ENCODE results near the gene CDKL5.
"Not testable (repeated sequence)": the region's sequence is repeated elsewhere in the genome, so short reads cannot be mapped to it uniquely, and the experiment has no call there.

The CDKL5 gene

DNA sequence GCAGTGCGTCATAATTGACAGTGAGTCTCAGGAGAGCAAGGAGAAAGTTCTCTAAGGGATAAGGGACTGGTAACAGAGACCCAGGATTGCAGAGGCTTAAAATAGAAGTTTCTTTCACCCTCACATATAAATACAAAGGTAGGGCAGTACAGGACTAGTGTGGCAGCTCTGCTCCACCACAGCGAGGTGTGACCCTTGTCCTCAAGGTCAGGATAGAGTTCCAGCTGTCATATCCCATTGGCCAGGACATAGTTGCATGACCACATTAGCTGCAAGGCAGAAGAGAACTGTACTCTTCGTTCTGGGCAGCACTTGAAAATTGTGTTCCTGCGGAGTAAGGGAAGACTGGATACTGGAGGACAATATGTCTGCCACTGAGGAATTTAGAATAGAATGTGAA is 152.0 kb downstream of the CDKL5 start:
- DNase-seq: no peak

DNA sequence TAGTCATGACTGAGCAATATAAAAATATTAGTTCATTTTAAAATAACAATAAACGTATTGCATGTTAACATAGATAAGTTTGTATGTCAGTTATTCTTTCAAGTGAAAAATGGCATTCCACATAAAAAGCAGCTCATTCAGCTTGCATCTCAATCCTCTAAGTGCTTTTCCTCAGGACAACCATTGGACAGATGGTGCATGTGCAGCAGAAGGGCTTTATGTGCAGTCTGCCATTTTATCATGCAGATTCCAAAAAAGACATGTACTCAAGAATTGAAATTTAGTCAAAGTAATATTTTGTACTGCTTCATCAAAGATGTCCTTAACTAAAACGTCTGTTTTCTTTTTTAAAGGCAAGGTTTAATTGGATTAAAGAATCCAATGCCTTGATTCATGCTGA is 153.1 kb downstream of the CDKL5 start:
- no peak for DNase-seq

DNA sequence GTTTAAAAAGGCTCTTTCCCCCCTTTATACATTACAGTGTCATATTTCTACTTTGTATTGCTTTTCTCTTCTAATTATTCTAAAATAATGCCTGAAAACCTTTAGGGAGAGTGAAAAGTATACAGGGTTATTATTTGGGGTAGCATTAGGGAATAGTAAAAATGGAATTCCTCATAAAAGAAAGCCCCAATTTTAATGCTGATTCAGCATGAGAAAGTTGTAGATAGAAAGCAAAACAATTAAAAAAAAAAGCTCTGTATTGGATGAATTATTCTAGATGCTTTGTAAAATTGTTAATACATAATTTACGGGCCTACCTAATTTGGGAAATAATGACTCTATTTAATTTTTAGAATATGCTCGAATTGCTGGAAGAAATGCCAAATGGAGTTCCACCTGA is 154.1 kb downstream of the CDKL5 start:
- DNase-seq: no peak

DNA sequence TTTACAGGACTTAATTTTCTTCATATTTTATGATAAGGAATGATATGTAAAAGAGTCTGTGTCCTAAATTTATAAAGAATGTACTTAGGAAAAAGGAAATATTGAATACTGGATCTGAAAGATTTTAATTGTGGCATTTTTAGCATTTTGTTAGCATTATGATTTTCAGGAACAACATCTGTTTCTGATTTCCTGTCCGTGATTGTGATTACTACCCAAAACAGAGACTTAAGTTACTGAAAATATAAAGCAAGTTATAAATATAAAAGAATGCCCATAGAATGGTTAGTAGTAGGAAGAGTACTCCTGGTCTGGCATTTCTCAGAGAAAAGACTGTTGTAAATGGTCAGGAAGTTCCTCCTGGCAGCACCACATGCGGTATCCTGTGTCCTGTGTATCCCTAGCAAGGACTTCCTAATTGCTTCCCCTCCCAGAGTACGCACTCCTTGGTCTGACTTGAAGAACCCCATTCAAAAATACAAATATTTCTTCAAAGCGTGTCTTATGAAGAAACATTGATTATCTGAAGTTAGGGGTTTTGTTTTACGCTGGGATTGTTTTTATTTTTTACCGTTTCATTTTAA is 157.6 kb downstream of the CDKL5 start:
- peak; percentile 32 for DNase-seq

DNA sequence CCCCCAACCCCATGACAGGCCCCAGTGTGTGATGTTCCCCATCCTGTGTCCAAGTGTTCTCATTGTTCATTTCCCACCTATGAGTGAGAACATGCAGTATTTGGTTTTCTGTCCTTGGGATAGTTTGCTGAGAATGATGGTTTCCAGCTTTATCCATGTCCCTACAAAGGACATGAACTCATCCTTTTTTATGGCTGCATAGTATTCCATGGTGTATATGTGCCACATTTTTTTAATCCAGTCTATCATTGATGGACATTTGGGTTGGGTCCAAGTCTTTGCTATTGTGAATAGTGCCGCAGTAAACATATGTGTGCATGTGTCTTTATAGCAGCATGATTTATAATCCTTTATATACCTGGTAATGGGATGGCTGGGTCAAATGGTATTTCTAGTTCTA is 163.9 kb downstream of the CDKL5 start:
- DNase-seq: not testable (repeated sequence)

DNA sequence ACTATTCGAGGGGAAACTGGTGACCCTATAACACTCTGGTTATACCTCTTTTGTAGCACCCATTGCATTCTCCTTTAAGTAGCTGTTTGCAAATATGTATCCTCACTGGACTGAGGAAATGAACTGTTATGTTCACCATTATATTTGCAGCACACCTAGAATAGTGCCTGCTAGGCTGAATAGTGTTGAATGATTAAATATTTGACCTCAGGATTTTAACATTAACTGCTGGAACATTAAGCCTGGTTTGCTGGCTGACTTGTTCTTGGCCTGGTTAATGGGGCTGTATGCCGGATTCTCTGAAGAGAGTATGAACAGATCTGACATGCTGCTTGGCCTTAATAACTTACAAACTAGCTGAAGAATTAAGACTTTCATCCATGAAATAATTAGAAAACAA is 166.4 kb downstream of the CDKL5 start:
- DNase-seq: no peak

DNA sequence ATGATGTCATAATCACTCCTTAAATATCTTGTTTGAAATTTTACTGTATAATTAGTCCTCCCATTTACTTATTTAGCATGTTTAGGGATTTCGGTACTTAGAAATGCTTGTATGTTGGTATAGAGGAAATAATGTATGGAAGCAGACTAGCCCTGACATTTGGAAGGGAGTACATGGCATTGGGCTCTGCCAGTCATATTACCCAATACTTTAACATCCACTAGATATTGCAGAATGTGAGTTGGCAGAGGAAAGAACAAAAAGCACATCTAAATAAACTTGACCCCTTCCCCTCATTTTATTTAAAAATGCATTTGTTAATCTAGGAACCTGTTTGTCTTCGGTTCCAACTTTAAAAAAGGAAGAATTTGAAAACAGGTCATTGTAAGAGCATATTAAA is 168.7 kb downstream of the CDKL5 start:
- DNase-seq: no peak

DNA sequence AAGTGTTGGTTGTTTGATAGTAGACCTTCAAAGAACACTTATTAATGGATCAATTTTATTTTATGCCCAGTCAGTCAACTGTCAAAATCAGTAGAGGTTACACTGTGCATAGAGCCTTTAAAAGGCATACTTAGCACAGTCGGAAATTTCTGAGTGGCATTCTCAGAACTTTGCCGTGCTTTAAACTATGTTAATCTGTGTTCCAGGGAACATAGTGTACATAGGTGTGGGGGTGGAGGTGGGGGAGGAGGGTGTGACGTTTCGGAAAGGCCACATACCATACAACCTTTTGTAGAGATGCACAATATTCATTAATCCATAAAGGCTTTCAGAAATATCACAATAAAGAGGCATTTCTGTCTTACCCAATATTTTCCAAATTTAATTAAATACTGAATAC is 170.7 kb downstream of the CDKL5 start:
- DNase-seq: no peak

DNA sequence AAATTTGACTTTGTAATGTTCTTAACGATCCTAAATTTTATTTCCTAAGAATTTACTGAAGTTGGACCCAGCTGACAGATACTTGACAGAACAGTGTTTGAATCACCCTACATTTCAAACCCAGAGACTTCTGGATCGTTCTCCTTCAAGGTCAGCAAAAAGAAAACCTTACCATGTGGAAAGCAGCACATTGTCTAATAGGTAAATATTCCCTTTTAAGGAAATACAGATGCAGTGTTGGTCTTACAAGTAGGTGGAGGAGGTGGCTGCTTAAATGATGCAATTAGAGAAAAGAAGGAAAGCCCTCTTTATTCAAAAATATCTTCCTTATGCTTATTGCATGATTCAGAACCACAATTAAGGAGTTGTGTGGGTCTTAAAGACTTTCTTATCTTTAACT is 173.0 kb downstream of the CDKL5 start:
- peak; percentile 24 for DNase-seq

DNA sequence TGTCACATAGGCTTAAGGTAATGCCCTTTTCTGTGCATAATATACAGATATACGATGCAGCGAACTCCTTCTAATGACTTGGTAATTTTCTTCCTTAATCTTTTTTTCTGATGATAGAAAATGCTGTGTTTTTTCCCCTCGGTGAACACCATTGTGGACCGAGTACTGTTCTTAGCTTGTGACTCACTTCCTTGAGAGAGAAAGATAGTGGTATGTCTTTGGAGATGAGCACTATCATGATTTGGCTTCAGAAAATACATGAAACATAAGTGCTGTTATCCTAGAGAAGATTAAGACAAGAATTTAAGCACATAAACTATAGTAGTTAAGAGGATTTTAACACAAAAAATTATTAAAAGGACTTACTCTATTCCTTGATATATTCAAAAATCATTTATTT is 182.6 kb downstream of the CDKL5 start:
- no peak for DNase-seq

DNA sequence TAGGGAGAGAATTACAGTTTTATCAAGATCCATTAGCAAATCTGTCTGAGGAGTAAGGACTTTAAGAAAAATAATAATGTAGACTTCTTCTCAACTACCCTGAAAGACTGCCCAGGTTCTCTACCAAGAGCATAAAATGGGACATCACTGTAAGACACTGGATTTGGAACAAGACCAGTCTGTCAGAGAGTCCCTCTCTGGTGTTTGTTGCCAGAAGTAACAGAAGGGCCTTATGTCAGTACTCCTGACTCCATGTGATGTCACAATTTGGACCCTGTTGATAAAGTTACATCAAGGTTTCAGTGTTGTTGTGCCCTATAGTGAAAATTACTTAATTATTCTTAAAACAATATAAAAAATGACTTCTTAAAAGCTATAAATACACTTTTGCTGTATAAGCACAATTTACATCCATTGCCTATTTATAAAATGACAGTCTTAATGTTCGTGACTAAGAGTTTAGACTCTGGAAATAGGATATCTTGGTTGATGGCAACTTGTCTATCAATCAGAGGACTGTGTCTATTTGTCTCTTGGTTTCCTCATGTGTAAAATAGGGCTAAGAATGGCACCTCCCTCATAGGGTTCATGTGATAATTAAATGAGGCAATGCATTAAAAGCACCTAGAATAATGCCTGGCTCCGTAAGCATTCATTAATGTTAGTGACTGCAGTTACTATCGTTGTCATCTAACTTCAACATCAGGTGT is 188.7 kb downstream of the CDKL5 start:
- DNase-seq: no peak

DNA sequence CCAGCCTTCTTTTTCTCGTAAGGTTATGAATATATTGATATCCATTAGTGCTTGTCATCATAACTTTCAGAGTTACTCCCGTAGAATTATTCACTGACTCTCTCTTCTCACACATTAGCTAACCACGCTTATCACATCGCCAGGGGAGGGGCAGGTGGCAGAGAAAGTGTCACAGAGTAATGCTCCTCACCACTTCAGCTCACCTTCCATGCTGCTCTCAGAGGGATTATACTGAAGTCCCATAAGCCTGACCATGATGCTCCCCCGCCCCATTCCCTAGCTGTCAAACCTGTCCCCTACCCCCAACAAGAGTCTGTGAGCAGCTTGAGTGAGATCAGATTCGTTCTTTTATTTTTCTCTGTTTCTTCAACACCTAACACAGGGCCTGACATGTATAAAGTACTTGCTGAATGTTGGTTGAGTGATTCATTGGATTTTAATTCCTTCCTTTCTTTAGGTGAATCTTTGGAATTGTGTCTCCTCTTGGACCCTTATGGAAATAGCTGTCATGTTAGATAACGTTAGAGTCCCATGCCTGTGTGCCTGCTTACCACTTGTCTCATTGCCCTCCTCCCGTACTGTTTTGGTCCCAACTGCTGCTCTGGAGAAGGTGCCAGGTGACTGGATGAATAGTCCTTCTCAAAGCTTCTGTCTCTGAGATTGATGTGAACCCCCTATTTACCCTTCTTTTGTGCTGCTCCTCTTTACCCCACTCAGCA is 191.4 kb downstream of the CDKL5 start:
- DNase-seq: no peak

DNA sequence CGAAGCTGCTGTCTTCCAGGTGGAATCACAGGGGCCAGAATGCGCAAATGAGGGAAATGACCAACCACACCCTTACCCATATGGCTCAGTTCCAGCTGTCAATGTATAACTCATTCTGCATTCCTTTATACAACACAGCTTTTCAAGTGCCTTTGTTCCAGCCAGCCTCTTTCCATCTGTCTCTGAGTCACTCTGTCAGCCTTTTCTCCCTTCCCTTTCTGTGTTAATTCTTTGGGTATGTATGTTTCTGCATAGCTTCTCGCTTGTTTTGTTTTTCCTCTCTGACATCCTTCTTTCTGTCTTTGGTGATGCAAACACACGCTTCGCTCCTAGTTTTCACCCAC is 192.0 kb downstream of the CDKL5 start:
- DNase-seq: peak; percentile 73

DNA sequence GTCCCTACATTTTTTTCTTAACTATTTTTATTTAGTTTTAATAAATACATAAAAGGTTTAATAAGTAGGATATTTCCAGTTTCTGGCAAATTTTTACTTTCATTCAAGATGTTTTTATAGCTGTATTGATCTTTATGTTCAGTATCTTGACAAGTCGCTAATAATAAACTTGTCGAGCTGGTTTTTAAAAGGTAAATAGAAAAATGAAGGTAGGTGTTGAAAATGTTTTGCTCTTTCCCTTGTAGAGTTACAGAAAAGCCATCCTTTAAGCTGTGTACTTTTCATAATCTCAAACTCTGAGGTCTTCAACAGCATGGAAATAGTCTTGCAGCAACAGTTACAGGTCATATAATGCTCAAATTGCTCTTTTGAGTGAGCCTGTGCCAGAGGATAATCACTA is 193.9 kb downstream of the CDKL5 start:
- no peak for DNase-seq

DNA sequence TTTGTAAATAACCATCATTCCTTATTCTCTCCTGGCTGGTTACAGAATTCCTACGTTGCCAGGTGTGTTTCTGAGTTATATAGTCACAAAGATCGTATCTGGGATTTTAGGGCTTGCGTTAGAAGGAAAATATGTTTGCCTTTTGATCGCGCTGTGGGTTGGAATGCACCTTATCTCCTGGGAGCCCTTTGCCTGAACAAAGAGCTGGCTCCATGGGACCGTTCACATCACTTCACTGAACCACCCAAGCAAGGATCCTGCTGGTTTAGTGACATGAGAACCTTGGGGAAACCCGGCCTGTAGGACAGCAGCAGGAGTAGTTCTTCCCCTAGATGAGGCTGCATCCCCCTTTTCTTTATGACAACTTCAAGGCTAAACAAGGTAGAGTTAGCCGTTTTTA is 194.9 kb downstream of the CDKL5 start:
- DNase-seq: no peak

DNA sequence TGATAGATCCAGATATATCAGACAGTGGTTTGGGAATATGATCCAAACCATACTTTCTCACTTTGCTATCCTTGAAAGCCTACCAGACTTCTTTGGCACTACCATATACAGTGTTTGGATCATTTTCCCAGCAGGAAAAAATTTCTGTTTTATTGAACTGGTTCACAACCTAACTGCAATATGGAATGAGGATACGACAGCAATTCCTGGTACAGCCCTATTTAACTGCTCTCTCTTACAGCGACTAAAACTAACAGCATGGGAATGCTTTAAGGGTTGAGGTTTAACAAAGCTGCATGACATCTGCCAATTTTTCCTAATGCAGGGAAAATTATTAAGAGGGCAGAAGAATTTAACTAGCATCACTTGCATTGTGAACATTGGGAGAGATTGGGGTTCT is 199.2 kb downstream of the CDKL5 start:
- no peak for DNase-seq

DNA sequence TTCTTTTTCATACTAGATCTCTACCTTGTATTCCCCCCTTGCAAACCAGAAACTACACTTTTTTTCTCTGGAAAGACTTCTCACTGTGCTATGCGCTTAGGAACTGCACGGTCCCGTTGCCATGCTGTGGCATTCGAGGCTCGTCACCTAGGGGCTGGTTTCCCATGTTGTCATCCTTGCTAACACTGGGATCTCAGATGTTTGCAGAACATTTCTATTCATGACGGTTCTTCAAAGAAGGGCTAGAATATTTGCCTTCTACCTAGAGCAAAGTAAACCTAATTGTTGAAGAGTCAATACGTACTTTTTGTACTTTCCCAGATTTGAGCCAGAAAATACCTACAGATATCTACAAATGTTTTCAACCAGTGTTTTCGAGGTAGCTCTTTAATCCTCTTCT is 205.5 kb downstream of the CDKL5 start:
- DNase-seq: no peak

DNA sequence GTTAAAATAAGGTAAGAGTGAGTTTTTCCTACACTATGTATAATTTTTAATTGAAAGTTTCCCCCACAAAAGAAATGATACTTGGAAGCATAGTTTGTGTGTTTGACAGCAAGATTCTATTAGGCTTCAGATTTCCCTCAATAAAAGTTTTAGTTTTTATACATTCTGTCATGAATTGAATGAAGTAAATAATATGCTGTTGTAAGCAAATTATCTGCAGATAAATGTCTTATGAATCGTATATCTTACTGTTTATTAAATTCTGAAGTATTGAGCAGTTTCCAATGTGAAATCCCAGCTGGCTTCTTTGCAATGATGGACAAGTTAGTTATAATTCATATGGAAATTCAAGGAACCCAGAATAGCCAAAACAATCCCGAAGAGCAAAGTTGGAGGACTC is 213.0 kb downstream of the CDKL5 start:
- DNase-seq: no peak

DNA sequence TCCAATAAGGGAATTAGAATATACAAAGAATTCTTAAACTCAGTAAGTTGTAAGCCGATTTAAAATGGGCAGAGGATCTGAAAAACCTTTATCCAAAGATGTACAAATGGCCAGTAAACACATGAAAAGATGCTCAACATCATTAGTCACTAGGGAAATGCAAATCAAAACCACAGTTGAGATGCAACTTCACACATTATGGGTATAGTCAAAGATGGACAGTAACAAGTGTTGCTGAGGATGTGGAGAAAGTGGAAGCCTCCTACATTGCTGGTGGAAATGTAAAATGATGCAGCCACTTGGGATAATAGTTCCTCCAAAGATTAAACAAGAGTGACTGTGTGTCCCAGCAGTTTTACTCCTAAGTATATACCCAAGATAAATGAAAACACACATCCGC is 213.9 kb downstream of the CDKL5 start:
- no peak for DNase-seq

DNA sequence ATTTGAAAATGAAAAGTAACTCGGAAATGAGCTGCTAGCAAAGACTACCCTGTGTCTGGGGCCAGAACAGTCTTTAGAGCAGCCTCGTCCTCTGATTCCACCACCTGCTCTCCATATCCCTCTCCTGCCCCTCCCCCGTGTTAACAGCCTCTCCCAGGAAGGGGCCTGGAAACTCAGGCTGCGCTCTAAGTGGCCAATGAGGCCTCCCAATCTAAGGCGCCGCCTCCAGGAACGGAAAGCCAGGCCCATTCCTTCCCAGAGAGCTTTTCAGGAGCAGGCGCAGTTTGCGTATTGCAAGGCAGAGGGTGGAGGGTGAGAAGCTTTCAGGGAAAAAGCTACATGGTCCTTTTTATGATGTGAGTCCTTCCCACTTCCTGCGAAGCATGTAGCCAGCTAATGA is 215.3 kb downstream of the CDKL5 start:
- DNase-seq: no peak

DNA sequence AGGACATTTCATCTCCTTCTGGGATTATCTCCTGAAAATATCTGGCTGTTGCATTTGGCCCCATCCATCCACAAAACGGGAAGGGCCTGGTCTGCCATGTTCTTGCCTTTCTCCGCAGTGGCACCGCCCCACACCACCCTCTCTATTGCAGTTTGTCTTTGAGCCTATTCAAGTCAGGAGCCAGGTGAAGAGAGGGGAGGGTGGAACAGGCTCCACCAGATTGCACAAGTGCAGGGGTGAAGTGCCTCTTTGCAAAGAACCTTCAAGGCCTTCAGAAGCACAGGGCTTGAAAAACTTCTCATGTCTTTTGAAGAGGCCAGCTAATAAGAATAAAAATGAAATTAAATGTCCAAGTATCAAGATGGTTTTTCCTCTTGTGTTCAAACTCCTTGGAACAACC is 217.8 kb downstream of the CDKL5 start:
- no peak for DNase-seq

DNA sequence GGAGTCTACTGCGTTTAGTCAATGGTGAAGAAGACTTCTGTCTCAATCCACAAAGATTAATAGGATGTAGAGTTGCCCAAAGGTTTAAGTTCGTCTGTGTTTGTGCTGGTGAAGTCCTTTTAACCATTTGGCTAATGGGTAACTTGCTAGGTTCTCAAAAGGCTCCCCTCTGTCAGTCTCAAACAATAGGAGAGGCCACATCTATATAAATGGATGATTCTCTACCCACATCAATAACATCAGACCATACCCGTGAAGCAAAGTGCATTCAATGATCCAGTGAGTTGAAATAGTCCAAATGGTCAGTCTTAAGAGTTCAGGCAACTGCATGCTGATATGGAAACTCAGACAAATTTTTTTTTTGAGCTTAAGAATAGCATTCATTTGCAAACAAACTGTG is 218.4 kb downstream of the CDKL5 start:
- no peak for DNase-seq

DNA sequence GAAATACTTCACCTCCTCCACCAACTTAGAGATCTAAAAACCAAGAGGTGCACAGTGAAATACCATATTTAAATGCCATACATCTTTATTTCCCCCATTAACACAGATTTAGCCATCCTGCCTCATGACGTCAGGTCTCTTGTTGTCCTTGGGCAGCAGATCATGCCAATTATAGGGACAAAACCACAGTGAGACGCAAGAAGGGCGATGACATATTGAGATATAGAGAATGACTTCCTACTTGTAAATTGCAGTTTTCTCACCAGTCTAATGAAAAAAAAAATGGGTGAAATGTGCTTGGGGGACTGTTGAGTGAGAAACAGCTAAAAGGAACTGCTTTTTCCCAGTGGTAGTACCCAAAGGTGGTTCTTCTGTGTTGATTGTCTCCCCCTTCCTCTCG is 222.2 kb downstream of the CDKL5 start:
- no peak for DNase-seq

DNA sequence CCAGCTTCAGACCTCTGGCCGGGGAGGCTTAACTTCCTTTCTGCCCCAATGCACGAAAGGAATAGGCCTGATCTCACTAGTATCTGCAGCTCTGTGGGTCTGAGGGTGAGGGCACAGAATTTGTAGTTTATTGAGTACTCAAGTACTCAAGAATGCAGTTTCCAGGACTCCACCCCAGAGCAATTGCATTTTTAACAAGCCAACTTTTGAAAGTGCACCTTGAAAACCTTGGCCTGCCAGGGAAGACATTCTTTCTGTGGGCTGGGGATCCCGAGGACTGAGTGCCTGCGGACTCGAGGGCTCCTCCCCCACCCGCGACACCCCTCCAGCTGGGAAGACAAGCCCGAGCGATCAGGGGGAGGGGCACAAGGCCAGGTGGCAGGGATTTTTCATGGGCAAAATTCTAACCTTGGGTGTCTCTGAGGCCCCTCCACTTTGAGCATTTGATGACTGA is 224.1 kb downstream of the CDKL5 start:
- peak; percentile 0 for DNase-seq
